Activated CD4-positive, alpha-beta T cell treated with anti-CD3 and anti-CD28 coated beads, Interleukin-2, amount 50 U/mL, for 4 hours (primary cell): ENCODE results near the gene TTL.
A peak's percentile ranks its signal among the peaks of the same experiment; 100 is the strongest.
"Not testable (repeated sequence)": the region's sequence is repeated elsewhere in the genome, so short reads cannot be mapped to it uniquely, and the experiment has no call there.

Source experiments
- DNase-seq, 2 experiments: peaks; one replicate each; pipeline ENCODE4 v3.0.0-alpha.2; 2020

TTL gene

GRCh38 chr2:112476434-112476833 is 5.5 kb upstream of the TTL start:
- no peak for DNase-seq

DNA sequence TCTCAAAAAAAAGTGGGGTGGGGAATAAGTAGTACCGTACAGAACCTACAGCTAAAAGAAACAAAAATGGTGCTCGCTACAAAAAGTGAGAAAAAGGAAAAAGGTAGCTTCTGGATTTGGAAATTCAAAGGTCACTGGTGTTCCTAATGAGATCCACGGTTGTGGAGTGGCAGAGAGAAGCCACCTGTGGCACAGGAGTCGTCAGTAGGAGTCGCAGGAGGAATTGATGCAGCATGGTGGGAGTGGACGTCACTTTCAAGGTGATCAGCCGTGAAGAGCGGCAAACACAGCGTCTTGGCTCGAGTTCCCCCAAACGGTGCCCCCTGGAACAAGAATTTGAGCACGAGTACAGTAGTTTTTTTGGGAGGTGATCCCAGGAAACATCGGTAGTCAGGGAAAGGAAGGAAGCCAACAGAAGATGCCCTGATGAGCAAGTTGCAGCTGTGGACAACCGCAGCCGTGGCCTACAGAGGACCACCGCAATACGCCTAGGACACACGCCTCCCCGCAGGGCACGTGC is 1.4 kb upstream of the TTL start:
- DNase-seq, result peak in 1 of 2 experiments; percentile 9

- DNase-seq, result peak; percentile 78 to 79
Measured at GRCh38 chr2:112481050-112481527, 867 bp upstream of the TTL start.

DNA sequence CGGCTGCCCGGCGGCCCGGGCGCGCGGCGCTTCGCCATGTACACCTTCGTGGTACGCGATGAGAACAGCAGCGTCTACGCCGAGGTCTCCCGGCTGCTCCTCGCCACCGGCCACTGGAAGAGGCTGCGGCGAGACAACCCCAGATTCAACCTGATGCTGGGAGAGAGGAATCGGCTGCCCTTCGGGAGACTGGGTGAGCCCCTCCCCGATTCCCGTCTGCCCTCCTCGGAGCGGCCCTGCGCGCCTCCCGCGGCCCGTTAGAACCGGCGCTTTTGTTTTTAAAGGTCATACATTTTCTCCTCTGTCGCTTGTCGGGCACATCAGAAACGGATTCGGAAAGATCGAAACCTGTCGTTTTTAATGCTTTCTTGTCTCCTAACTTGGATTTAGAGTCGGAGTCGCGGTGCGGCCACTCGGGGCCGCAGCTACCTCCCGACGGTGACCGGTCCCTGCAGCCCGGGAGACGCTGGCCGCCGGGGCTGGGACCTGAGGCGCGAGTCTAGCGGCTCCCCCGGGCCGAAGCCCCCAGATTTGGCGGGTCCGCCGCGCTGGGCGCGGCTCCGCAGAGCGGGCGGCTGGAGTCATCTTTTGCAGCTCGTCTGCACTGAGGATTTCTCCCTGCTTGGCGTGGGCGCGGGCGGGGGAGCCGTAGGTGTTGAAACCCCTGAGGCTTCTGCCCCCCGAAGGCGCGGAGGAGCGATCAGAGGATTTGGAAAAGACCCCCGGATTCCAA is 519 bp downstream of the TTL start:
- DNase-seq, result peak; percentile 14 to 16

DNA sequence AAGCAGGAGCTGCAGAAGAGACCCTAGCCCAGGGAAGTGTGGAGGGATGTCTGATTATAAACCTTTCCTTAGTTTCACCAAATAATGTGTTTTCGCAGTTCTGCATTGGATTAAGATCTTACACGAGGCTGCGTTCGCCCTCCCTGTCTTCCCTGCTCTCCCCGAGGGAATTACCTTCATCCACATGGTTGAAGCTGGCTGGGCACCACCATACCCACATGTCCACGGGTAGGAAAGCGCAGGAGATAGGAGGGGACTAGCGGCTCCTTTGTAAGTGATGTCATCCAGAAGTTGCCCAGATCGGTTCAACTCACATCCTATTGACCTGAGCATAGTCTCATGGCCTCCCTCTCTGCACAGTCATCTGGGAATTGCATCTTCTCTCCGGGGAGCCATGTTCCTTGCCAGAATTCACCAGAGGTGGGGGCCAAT is 1.1 kb downstream of the TTL start:
- DNase-seq, result no peak

DNA sequence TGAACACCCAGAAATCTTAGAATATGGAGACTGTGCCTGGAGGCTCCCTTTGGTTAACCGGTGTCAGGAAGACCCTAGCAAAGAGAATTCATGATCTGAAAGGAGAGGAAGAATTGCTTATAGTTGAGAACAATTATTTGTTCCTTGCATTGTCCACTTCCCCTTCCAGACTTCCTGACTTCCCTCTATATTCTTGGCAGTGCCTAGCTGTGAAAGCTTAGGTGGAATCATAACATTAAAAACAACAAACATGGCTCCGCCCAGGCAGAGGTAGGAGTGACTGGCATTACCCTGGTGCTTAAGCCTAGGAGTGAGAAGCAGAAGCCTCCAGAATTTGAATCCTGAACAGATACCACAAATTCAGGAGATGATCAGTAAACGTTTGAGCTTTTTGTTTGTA is 1.9 kb downstream of the TTL start:
- no peak for DNase-seq

- no peak for DNase-seq
Measured at GRCh38 chr2:112485849-112486248, 3.9 kb downstream of the TTL start.

DNA sequence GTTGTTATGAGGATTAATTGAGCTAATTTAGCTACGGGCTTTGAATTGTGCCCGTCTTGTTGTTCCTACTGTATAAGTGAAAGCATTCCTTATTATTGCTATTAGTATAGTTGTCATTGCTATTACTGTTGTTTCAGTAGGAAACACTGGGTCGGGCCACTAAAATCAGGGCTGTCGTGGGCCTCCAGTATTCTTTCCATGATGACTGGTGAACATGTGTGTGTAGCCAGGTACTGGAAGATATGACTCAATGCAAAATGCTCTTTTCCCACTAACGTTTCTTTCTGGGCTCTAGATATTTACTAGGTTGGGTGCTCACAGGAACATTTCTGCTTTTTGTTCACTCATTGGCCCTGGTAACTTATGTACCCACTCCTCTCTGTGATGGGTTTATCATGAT is 4.9 kb downstream of the TTL start:
- no peak for DNase-seq

DNA sequence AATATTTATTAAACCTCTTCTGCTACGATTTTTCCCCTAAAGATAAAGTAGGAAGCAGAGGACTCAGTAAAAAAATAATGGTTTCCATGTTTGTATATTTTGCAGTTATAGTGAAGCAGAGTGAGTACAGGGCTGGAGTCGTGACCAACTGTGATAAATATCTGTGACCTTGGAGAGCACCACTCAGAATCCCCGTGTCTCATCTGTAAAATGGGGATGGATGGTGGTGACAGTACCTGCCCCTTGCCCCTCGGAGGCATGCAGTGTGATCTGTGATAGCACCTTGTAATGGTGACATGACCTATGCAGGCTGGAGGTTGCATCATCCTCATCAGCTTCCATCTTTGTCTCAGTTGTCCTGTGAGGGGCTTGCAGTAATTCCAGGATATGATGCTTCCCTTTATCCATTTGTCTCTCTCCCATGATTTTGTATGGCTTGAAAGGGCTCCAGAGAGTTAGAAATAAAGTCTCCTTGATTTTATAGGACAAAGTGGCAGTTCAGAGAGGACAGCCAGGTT is 5.5 kb downstream of the TTL start:
- DNase-seq, result no peak

GRCh38 chr2:112488201-112488600 is 6.2 kb downstream of the TTL start:
- no peak for DNase-seq

GRCh38 chr2:112491946-112492345 is 10.0 kb downstream of the TTL start:
- DNase-seq, result no peak

GRCh38 chr2:112493048-112493447 is 11.1 kb downstream of the TTL start:
- no peak for DNase-seq

DNA sequence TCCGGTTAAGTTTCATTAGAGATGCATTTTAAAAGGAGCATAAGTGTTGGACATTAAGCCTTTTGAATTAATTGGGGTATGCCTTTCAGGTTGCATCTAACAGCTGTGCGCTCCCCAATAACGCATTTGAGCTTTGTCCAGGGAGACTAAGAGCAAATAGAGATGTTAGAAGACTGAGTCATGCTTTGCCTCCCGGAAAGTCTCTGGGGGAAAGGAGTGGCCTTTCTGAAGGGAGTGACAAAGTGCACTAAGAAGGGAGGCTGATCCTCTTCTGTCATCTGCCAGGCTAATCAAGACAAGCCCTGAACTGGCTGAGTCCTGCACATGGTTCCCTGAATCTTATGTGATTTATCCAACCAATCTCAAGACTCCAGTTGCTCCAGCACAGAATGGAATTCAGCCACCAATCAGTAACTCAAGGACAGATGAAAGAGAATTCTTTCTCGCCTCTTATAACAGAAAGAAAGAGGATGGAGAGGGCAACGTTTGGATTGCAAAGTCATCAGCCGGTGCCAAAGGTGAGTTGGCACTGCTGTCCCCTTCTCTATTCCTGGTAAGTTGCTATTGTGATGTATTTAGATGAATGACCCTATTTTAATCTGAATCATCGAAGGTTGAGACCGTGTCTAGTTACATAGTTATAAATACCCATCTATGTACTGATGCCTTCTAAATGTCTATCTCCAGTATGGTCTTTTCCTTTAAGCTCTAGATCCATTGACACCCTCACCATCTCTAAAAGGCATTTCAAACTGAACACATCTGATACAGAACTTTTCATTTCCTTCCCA is 12.1 kb downstream of the TTL start:
- DNase-seq, result no peak

GRCh38 chr2:112494828-112495227 is 12.9 kb downstream of the TTL start:
- no peak for DNase-seq

DNA sequence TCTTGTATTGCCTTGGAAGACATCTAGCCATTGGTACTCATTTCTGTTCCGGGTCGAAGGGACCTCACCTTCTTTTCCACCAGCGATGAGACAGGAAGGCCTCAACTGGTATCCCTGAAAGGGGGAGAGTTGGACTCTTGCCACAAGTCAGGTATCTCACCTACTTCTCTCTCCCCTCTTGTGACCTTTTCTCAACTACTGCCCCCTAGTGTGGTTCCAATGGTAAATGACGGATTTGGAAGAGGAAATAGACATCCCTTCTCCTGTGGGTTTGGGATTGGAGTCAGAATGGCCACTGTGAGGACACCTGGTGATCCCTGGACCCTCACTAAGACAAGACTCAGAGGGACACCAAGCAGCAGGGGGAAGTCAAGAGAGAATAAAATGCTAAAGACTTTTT is 13.9 kb downstream of the TTL start:
- DNase-seq, result not testable (repeated sequence)

GRCh38 chr2:112500850-112501484 is 19.0 kb downstream of the TTL start:
- peak; percentile 36 to 41 for DNase-seq

GRCh38 chr2:112509239-112509998 is 27.5 kb downstream of the TTL start:
- not testable (repeated sequence) for DNase-seq

- DNase-seq, result no peak
Measured at GRCh38 chr2:112516801-112517200, 34.8 kb downstream of the TTL start.

DNA sequence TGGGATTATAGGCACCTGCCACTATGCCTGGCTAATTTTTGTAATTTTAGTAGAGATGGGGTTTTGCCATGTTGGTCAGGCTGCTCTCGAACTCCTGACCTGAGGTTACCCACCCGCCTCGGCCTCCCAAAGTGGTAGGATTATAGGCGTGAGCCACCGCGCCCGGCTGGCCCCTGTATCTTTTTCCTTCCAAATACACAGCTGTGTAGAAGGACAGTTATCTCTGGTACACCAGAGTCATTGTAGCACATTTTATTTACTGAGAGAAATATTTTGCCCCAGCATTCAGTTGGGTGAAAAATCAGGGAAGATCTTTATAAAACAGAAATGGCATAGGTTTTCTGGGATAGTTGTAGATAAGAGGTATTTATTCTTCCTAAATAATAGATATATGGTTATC is 36.9 kb downstream of the TTL start:
- no peak for DNase-seq

DNA sequence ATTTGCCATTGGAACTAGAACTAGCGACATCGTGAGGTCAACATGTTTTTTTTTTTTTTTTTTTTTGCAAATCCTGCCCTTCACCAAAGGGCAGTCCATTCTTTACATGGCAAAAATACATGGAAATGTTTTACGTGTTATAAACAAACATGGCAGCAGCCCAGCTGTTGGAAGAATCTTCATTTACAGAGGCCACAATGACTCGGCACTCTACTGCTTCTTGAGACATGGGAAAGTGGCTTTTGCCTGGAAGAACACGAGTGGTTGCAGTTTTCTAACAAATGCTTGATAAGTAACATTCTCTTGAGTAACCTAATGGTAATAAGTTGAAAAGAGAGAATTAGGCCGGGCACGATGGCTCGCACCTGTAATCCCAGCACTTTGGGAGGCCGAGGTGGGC is 37.5 kb downstream of the TTL start:
- no peak for DNase-seq

GRCh38 chr2:112520234-112520783 is 38.4 kb downstream of the TTL start:
- no peak for DNase-seq

DNA sequence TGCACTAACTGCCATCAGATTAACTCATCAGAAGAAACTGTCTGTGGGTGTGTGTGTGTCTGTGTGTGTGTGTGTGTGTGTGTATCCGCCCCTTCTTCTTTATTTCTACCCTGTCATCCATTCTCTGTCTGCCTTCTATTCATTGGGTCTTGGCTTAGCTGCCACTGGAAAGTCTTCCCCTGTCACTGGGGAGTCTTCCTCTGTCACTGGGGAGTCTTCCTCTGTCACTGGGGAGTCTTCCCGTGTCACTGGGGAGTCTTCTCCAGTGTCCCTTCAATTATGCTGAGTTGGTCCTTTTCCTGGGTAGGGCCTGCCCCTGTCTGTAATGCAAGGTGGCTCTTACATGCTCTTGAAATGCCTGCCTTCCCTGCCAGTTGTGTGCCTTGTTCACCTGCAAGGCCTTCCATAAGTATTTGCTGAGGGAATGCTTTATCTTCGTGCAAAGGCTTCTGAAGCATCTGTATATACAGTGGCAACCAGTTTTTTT is 41.4 kb downstream of the TTL start:
- no peak for DNase-seq
